ENCODE measurements around the gene SH3RF3.

The SH3RF3 gene

DNA sequence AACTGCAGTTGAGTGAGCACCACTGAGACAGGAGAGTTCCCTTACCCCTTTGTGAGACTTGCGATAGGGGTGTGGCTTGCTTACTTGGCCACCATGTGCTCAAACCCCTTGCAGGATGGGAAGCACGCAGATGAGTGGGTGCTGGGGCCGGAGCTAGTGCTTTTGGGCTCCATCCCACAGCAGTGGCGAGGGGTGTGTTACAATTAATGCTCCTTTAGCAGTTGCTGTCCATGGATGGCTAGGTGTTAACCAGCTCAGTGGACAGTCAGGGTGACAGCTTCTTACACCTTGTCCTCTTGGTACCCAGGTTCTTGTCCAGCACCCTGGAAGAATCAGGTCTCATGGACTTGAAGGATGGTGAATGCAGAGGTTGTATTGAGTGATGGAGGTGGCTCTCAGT is 103.9 kb downstream of the SH3RF3 start:
- H3K4me1 ChIP-seq (ENCODE audit: low read depth, poor library complexity, severe bottlenecking) = peaks cover 6% of the 10 kb centered on the region

DNA sequence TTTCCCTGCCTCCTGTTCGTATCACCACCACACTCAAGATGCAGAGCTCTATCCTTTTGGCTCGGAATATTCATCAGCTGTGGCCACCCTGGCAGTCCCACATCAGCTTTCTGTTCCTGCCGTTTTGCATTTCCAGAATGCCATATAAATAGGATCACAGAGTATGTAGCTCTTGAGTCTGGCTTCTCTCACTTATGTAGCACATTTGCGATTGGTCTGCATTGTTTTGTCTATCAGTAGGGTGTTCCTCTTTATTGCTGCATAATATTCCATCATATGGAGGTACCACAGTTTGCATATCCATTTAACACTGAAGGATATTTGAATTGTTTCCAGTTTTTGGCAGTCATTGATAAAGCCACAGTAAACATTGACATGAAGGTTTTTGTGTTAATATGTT is 104.6 kb downstream of the SH3RF3 start:
- Histone ChIP-seq H3K4me2 (no peak overlapping the region), H3K4me1 (ENCODE audit: low read depth, poor library complexity, severe bottlenecking) (no peaks in the 10 kb centered on the region), H3K9ac (no peak overlapping the region)

More for the DNA sequence above, 103.9 kb downstream of the SH3RF3 start:
- H3K4me3 ChIP-seq (IDR thresholded peaks at IDR 0.05; ENCODE audit: insufficient read depth, low read depth, low read length) = no peak overlapping the region
- H3K4me2 ChIP-seq = no peak overlapping the region
- no peak overlapping the region for H3K9ac ChIP-seq
- H3K79me2 ChIP-seq (ENCODE audit: insufficient read depth, low read depth) = no peaks in the 10 kb centered on the region
- TF ChIP-seq, protein P1, sequence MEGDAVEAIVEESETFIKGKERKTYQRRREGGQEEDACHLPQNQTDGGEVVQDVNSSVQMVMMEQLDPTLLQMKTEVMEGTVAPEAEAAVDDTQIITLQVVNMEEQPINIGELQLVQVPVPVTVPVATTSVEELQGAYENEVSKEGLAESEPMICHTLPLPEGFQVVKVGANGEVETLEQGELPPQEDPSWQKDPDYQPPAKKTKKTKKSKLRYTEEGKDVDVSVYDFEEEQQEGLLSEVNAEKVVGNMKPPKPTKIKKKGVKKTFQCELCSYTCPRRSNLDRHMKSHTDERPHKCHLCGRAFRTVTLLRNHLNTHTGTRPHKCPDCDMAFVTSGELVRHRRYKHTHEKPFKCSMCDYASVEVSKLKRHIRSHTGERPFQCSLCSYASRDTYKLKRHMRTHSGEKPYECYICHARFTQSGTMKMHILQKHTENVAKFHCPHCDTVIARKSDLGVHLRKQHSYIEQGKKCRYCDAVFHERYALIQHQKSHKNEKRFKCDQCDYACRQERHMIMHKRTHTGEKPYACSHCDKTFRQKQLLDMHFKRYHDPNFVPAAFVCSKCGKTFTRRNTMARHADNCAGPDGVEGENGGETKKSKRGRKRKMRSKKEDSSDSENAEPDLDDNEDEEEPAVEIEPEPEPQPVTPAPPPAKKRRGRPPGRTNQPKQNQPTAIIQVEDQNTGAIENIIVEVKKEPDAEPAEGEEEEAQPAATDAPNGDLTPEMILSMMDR (conservative IDR thresholded peaks at IDR 0.05; ENCODE audit: low read depth, low read length) = no peak
- H3K27ac ChIP-seq = no peak overlapping the region
- H3K36me3 ChIP-seq (ENCODE audit: insufficient read depth) = no peaks in the 10 kb centered on the region
- H2AFZ ChIP-seq (ENCODE audit: low read depth) = no peak overlapping the region
- no peaks in the 10 kb centered on the region for H3K27me3 ChIP-seq (ENCODE audit: insufficient read depth, low read depth)
- H4K20me1 ChIP-seq (ENCODE audit: insufficient read depth) = no peaks in the 10 kb centered on the region

DNA sequence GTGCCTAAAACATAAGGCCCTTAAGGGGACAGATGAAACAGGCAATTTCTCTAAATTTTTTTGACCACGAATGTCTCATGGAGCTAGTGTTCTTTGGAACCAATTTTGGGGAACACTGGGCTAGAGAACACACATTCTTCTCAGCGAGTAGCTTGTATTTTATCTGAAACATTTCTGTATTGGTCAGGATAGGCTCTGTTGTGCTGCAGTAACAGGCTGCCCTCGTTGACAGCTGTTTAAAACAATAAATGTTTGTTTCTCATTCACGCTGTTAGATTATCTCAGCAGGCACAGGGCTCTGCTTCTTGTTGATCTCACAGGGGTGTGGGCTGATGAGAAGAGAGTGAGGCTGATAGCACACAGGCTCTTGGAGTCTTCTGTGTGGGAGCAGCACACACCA is 105.3 kb downstream of the SH3RF3 start:
- no peaks in the 10 kb centered on the region for H3K79me2 ChIP-seq (ENCODE audit: insufficient read depth, low read depth)
- H3K4me1 ChIP-seq (ENCODE audit: low read depth, poor library complexity, severe bottlenecking) = no peaks in the 10 kb centered on the region
- no peaks in the 10 kb centered on the region for H3K27me3 ChIP-seq (ENCODE audit: insufficient read depth, low read depth)
- no peak overlapping the region for H3K27ac ChIP-seq
- no peak overlapping the region for H2AFZ ChIP-seq (ENCODE audit: low read depth)
- H3K36me3 ChIP-seq (ENCODE audit: insufficient read depth) = no peaks in the 10 kb centered on the region
- H3K4me3 ChIP-seq (IDR thresholded peaks at IDR 0.05; ENCODE audit: insufficient read depth, low read depth, low read length) = no peak overlapping the region
- no peaks in the 10 kb centered on the region for H4K20me1 ChIP-seq (ENCODE audit: insufficient read depth)
- H3K9ac ChIP-seq = no peak overlapping the region
- H3K4me2 ChIP-seq = no peak overlapping the region
- TF ChIP-seq, protein P1 (conservative IDR thresholded peaks at IDR 0.05; ENCODE audit: low read depth, low read length) = no peak

More for the DNA sequence above, 104.6 kb downstream of the SH3RF3 start:
- H3K27me3 ChIP-seq (ENCODE audit: insufficient read depth, low read depth) = no peaks in the 10 kb centered on the region
- no peaks in the 10 kb centered on the region for H3K36me3 ChIP-seq (ENCODE audit: insufficient read depth)
- H4K20me1 ChIP-seq (ENCODE audit: insufficient read depth) = no peaks in the 10 kb centered on the region
- H3K4me3 ChIP-seq (IDR thresholded peaks at IDR 0.05; ENCODE audit: insufficient read depth, low read depth, low read length) = no peak overlapping the region
- TF ChIP-seq, protein P1 (conservative IDR thresholded peaks at IDR 0.05; ENCODE audit: low read depth, low read length) = no peak
- no peak overlapping the region for H2AFZ ChIP-seq (ENCODE audit: low read depth)
- H3K79me2 ChIP-seq (ENCODE audit: insufficient read depth, low read depth) = no peaks in the 10 kb centered on the region
- no peak overlapping the region for H3K27ac ChIP-seq

DNA sequence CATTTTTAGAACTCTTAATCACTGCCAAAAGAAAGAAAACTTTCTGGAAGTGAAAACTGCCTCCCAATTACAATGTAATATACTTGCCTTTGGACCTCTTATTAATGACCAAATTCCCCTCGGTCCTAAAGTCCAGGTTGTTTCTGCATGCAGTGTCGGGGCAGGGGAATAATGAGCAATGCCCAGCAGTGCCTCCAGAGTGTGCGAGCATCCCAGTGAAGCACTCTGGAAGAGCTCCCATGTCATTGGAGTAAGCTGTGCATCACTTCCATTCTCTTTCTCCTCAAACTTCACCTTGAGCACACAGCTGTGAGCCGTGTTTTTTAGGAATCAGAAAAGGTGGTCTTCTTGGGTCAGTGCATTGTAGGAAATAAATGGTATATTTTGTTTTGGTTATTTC is 107.1 kb downstream of the SH3RF3 start:
- H3K4me1 ChIP-seq (ENCODE audit: low read depth, poor library complexity, severe bottlenecking) = no peaks in the 10 kb centered on the region
- H3K9ac ChIP-seq = no peak overlapping the region
- H3K27me3 ChIP-seq (ENCODE audit: insufficient read depth, low read depth) = no peaks in the 10 kb centered on the region
- no peaks in the 10 kb centered on the region for H3K36me3 ChIP-seq (ENCODE audit: insufficient read depth)
- H2AFZ ChIP-seq (ENCODE audit: low read depth) = no peak overlapping the region
- H4K20me1 ChIP-seq (ENCODE audit: insufficient read depth) = no peaks in the 10 kb centered on the region
- TF ChIP-seq, protein P1 (conservative IDR thresholded peaks at IDR 0.05; ENCODE audit: low read depth, low read length) = no peak
- no peak overlapping the region for H3K4me3 ChIP-seq (IDR thresholded peaks at IDR 0.05; ENCODE audit: insufficient read depth, low read depth, low read length)
- no peaks in the 10 kb centered on the region for H3K79me2 ChIP-seq (ENCODE audit: insufficient read depth, low read depth)
- no peak overlapping the region for H3K27ac ChIP-seq
- no peak overlapping the region for H3K4me2 ChIP-seq

Measured in KMS-11 (cell line).